ENCODE results near the gene PLS3. TPM values are rescaled to one million over a fixed set of nuclear protein-coding genes. Genes with fewer than 3 reads are reported as not detected.
"Not testable (repeated sequence)": the region's sequence is repeated elsewhere in the genome, so short reads cannot be mapped to it uniquely, and the experiment has no call there.

The PLS3 gene, protein sequence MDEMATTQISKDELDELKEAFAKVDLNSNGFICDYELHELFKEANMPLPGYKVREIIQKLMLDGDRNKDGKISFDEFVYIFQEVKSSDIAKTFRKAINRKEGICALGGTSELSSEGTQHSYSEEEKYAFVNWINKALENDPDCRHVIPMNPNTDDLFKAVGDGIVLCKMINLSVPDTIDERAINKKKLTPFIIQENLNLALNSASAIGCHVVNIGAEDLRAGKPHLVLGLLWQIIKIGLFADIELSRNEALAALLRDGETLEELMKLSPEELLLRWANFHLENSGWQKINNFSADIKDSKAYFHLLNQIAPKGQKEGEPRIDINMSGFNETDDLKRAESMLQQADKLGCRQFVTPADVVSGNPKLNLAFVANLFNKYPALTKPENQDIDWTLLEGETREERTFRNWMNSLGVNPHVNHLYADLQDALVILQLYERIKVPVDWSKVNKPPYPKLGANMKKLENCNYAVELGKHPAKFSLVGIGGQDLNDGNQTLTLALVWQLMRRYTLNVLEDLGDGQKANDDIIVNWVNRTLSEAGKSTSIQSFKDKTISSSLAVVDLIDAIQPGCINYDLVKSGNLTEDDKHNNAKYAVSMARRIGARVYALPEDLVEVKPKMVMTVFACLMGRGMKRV
- 0.10 TPM for total RNA-seq

- no peak within 1 kb of the TSS for H3K4me3 ChIP-seq (ENCODE audit: low read length)
- no peaks in the 10 kb centered on the region for H3K9me3 ChIP-seq (ENCODE audit: low read depth, low read length)
- peaks cover 6% of the 10 kb centered on the region for H3K4me1 ChIP-seq (ENCODE audit: insufficient read depth, low read length)
- H3K27me3 ChIP-seq (ENCODE audit: insufficient read depth, low read length): peaks cover 17% of the 10 kb centered on the region
Observed at GRCh38 chrX:115560978-115561604, at the start of gene PLS3. TSS of gene PLS3 (plus strand) at chrX:115561174. CDS start at chrX:115610251, 49,077 bp downstream.

GRCh38 chrX:115518113-115518512 is 42.9 kb upstream of the PLS3 start:
- no peaks in the 10 kb centered on the region for H3K4me1 ChIP-seq (ENCODE audit: insufficient read depth, low read length)
- H3K27me3 ChIP-seq (ENCODE audit: insufficient read depth, low read length): no peaks in the 10 kb centered on the region
- H3K9me3 ChIP-seq (ENCODE audit: low read depth, low read length): no peaks in the 10 kb centered on the region
- no peak overlapping the region for H3K4me3 ChIP-seq (ENCODE audit: low read length)

- Histone ChIP-seq H3K9me3 (ENCODE audit: low read depth, low read length) (no peaks in the 10 kb centered on the region), H3K27me3 (ENCODE audit: insufficient read depth, low read length) (no peaks in the 10 kb centered on the region), H3K4me3 (ENCODE audit: low read length) (no peak overlapping the region), H3K4me1 (ENCODE audit: insufficient read depth, low read length) (no peaks in the 10 kb centered on the region)
Observed at GRCh38 chrX:115521741-115522140, 39.2 kb upstream of the PLS3 start.

DNA sequence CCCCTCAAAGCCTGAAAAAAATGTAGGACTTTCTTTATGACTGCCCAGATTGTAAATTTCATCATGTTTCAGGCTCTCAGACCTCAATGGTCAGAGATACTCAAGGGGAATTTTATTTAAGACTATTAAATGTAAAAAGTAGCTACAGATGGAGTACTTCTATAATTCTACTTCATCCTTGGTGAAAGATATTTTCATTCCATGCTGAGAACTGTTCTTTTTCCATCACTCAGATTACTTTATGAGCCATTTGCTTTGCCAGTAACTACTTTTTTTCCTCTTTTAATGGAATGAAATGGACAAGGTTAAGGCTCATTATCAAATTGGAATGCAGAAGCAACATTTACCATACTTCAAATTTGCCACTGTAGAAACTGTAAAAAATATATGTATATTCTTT is 38.0 kb upstream of the PLS3 start:
- Histone ChIP-seq H3K27me3 (ENCODE audit: insufficient read depth, low read length) (no peaks in the 10 kb centered on the region), H3K9me3 (ENCODE audit: low read depth, low read length) (no peaks in the 10 kb centered on the region), H3K4me1 (ENCODE audit: insufficient read depth, low read length) (no peaks in the 10 kb centered on the region), H3K4me3 (ENCODE audit: low read length) (no peak overlapping the region)

- no peak overlapping the region for H3K4me3 ChIP-seq (ENCODE audit: low read length)
- no peaks in the 10 kb centered on the region for H3K4me1 ChIP-seq (ENCODE audit: insufficient read depth, low read length)
Observed at GRCh38 chrX:115525486-115525885, 35.5 kb upstream of the PLS3 start.

GRCh38 chrX:115531818-115532403 is 29.1 kb upstream of the PLS3 start:
- no peaks in the 10 kb centered on the region for H3K9me3 ChIP-seq (ENCODE audit: low read depth, low read length)
- no peaks in the 10 kb centered on the region for H3K27me3 ChIP-seq (ENCODE audit: insufficient read depth, low read length)
- no peak overlapping the region for H3K4me3 ChIP-seq (ENCODE audit: low read length)
- H3K4me1 ChIP-seq (ENCODE audit: insufficient read depth, low read length): no peaks in the 10 kb centered on the region

More at GRCh38 chrX:115525486-115525885, 35.5 kb upstream of the PLS3 start:
- H3K9me3 ChIP-seq (ENCODE audit: low read depth, low read length): no peaks in the 10 kb centered on the region
- no peaks in the 10 kb centered on the region for H3K27me3 ChIP-seq (ENCODE audit: insufficient read depth, low read length)

DNA sequence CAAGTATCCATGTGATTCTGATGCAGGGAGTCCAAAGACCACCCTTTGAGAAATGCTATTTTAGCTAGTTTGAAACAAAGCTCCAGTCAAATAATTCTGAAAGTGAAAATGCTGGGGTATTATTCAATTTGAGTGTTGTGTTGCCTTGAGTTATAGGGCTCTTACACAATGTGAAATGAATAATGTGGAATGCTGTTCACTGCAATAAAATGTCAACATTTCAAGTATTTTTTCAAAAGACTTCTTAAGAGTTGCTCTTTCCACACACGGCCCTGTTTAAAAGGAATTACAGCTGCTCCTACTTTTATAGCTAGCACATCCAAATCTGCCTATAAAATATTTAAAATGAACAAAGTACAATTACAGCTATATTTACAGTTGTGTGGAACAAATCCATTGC is 27.5 kb upstream of the PLS3 start:
- Histone ChIP-seq H3K9me3 (ENCODE audit: low read depth, low read length) (no peaks in the 10 kb centered on the region), H3K27me3 (ENCODE audit: insufficient read depth, low read length) (no peaks in the 10 kb centered on the region), H3K4me1 (ENCODE audit: insufficient read depth, low read length) (no peaks in the 10 kb centered on the region), H3K4me3 (ENCODE audit: low read length) (no peak overlapping the region)

DNA sequence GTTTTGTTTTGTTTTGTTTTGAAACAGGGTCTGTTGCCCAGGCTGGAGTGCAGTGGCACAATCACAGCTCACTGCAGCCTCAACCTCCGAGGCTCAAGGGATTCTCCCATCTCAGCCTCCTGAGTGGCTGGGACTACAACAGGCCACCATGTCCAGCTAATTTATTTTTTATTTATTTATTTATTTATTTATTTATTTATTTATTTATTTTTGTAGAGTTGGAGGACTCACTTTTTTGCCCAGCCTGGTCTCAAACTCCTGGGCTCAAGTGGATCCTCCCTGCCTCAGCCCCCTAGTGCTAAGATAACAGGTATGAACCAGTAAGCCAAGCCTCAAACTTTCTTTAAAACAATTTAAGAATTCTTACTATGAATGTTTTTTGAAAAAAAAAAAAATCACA is 26.6 kb upstream of the PLS3 start:
- H3K9me3 ChIP-seq (ENCODE audit: low read depth, low read length): no peaks in the 10 kb centered on the region
- H3K4me1 ChIP-seq (ENCODE audit: insufficient read depth, low read length): no peaks in the 10 kb centered on the region
- H3K4me3 ChIP-seq (ENCODE audit: low read length): no peak overlapping the region
- no peaks in the 10 kb centered on the region for H3K27me3 ChIP-seq (ENCODE audit: insufficient read depth, low read length)

DNA sequence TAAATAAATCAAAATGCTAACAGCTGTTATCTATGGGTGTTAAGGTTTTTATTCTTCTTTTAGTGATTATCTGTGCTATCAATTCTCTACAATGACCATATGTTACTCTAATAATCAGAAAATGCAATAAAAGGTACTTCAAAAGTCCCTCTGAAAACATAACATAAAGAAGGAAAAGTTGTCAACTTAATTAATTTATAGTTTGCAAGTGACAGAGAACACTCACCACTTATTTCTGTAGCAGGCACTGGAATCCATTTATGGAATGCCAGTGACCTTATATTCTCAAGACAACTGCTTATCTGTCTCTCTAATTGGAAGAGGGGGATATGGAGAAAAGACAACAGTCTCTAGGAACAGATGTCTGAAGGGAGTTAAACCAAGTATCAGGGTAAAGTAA is 25.6 kb upstream of the PLS3 start:
- H3K4me3 ChIP-seq (ENCODE audit: low read length): no peak overlapping the region
- no peaks in the 10 kb centered on the region for H3K27me3 ChIP-seq (ENCODE audit: insufficient read depth, low read length)
- H3K9me3 ChIP-seq (ENCODE audit: low read depth, low read length): no peaks in the 10 kb centered on the region
- H3K4me1 ChIP-seq (ENCODE audit: insufficient read depth, low read length): no peaks in the 10 kb centered on the region

DNA sequence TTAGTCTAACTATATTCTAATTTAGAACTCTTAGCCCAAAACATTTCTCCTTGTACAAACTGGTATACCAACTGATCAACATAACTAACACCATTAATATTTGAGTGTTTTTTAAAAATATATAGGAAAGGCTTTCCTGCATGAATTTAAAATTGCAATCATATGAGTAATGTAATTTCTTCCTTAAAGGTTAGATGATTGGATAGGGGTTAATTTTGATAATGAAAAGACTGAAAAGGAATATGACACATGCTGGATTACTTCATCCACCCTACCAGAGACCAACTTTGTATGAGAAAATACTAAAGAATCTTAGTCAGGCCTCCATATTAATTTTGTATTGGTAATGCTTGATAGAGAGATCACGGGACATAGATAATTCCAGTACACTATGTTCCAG is 25.1 kb upstream of the PLS3 start:
- Histone ChIP-seq H3K9me3 (ENCODE audit: low read depth, low read length) (no peaks in the 10 kb centered on the region), H3K4me3 (ENCODE audit: low read length) (no peak overlapping the region)

GRCh38 chrX:115539841-115540240 is 21.1 kb upstream of the PLS3 start:
- no peaks in the 10 kb centered on the region for H3K4me1 ChIP-seq (ENCODE audit: insufficient read depth, low read length)
- H3K4me3 ChIP-seq (ENCODE audit: low read length): no peak overlapping the region
- no peaks in the 10 kb centered on the region for H3K9me3 ChIP-seq (ENCODE audit: low read depth, low read length)
- H3K27me3 ChIP-seq (ENCODE audit: insufficient read depth, low read length): no peaks in the 10 kb centered on the region

More for the DNA sequence above, 25.1 kb upstream of the PLS3 start:
- no peaks in the 10 kb centered on the region for H3K4me1 ChIP-seq (ENCODE audit: insufficient read depth, low read length)
- no peaks in the 10 kb centered on the region for H3K27me3 ChIP-seq (ENCODE audit: insufficient read depth, low read length)

DNA sequence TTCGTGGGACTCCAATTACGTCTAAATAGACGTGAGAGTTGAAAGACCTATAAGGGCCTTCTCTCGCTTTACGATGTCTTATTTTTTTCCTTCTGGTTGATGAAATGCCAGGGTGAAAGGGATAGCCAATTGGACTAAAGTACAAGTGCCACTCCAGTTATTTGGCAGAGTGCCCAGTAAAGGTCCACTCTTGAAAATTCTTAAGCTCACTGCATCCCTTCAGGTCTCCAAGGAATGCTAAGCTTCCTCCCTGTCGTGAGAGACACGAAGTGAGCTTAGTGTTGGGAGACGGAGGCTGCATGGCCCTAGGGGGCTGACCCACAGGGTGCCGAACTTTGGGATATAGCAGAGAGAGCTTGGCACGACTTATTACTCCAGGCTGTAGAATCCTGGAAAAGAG is 19.9 kb upstream of the PLS3 start:
- H3K4me3 ChIP-seq (ENCODE audit: low read length); H3K27me3 ChIP-seq (ENCODE audit: insufficient read depth, low read length); H3K9me3 ChIP-seq (ENCODE audit: low read depth, low read length); H3K4me1 ChIP-seq (ENCODE audit: insufficient read depth, low read length): not testable (repeated sequence)

DNA sequence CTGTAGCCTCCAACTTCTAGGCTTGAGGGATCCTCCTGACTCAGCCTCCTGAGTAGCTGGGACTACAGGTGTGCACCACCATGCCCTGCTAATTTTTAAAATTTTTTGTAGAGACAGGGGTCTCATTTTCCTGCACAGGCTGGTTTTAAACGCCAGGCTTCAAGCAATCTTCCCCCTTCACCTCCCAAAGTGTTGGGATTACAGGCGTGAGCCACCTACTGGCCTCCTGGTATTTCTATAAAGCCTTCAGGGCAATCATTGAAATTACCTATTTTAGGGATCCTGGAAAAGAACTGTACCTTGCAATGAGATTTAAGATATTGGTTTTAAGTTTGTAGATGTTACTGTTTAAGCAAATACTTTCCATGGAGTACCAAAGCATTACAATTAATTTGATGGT is 13.5 kb upstream of the PLS3 start:
- Histone ChIP-seq H3K4me1 (ENCODE audit: insufficient read depth, low read length) (no peaks in the 10 kb centered on the region), H3K27me3 (ENCODE audit: insufficient read depth, low read length) (no peaks in the 10 kb centered on the region), H3K9me3 (ENCODE audit: low read depth, low read length) (no peaks in the 10 kb centered on the region), H3K4me3 (ENCODE audit: low read length) (no peak overlapping the region)

- no peak overlapping the region for H3K4me3 ChIP-seq (ENCODE audit: low read length)
Observed at GRCh38 chrX:115549008-115549407, 12.0 kb upstream of the PLS3 start.

DNA sequence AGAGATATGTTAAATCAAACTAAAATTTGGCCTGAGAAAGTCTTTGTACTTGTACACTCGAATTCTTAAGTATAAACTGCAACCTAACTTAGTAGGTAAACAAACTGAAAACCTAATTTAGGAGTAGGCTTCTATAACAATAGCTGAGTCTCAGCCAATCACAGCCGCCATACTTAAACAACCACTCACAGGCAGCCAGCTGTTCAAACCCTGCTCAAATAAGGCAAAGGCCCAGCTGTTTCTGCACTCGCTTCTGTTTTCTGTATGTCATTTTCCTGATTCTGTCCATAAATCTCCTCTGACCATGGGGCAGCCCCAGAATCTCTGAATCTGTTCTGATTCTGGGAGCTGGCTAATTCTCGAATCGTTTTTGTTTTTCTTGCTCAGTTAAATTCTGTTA is 7.8 kb upstream of the PLS3 start:
- Histone ChIP-seq H3K4me1 (ENCODE audit: insufficient read depth, low read length) (no peaks in the 10 kb centered on the region), H3K4me3 (ENCODE audit: low read length) (no peak overlapping the region), H3K9me3 (ENCODE audit: low read depth, low read length) (no peaks in the 10 kb centered on the region), H3K27me3 (ENCODE audit: insufficient read depth, low read length) (no peaks in the 10 kb centered on the region)

More at GRCh38 chrX:115549008-115549407, 12.0 kb upstream of the PLS3 start:
- Histone ChIP-seq H3K27me3 (ENCODE audit: insufficient read depth, low read length) (no peaks in the 10 kb centered on the region), H3K9me3 (ENCODE audit: low read depth, low read length) (no peaks in the 10 kb centered on the region), H3K4me1 (ENCODE audit: insufficient read depth, low read length) (no peaks in the 10 kb centered on the region)
